HL-60 (cell line): ENCODE measurements around the gene PRSS48.
"Not testable (repeated sequence)": the region's sequence is repeated elsewhere in the genome, so short reads cannot be mapped to it uniquely, and the experiment has no call there.

ENCODE experiments used
- DNase-seq, 2 experiments: peaks; one replicate each; pipeline ENCODE4 v3.0.0-alpha.2; 2010 to 2020; ENCODE audit warnings: low read depth in 1 of 2, low spot score in 1 of 2
- H3K27ac ChIP-seq: fragments of 250-450 bp; sonication (Bioruptor Pico); replicated peaks from 2 replicates; pipeline ENCODE4 v1.5.1; 2020; ENCODE audit warnings: mild to moderate bottlenecking, moderate library complexity
- H3K27me3 ChIP-seq: fragments of 250-450 bp; sonication (Bioruptor Pico); 2 replicates; pipeline ENCODE4 v1.5.1; 2021; ENCODE audit warnings: mild to moderate bottlenecking, moderate library complexity; ENCODE audit not compliant: insufficient read depth, poor library complexity, severe bottlenecking
- H3K4me3 ChIP-seq: replicated peaks from 2 replicates; pipeline ENCODE4 v1.5.1; 2011; ENCODE audit warnings: mild to moderate bottlenecking, control low read depth, low read length; ENCODE audit not compliant: insufficient read depth
- CTCF ChIP-seq: IDR thresholded peaks from one replicate; pipeline ENCODE4 v1.5.1; 2011; ENCODE audit warnings: low read length, control low read depth, inconsistent platforms; ENCODE audit not compliant: insufficient read depth
- GABPA ChIP-seq: IDR thresholded peaks from 2 replicates; pipeline ENCODE4 v1.6.1; 2012; ENCODE audit warnings: low read depth
- POLR2AphosphoS5 ChIP-seq: IDR thresholded peaks from 2 replicates; pipeline ENCODE4 v1.6.1; 2012; ENCODE audit warnings: low read depth
- REST ChIP-seq: IDR thresholded peaks from 2 replicates; pipeline ENCODE4 v1.6.1; 2012; ENCODE audit warnings: low read depth; ENCODE audit not compliant: insufficient replicate concordance
- SPI1 ChIP-seq: IDR thresholded peaks from 2 replicates; pipeline ENCODE4 v1.6.1; 2012; ENCODE audit warnings: low read depth, mild to moderate bottlenecking, borderline replicate concordance

Gene PRSS48

GRCh38 chr4:151250706-151251105 lies 26.3 kb upstream of the PRSS48 start:
- TF ChIP-seq POLR2AphosphoS5 = no peak
- TF ChIP-seq REST = no peak
- TF ChIP-seq SPI1 = no peak
- TF ChIP-seq CTCF = no peak
- TF ChIP-seq GABPA = no peak
- Histone ChIP-seq H3K27ac (no peak overlapping the region), H3K27me3 (peaks cover 2% of the 10 kb centered on the region), H3K4me3 (no peak overlapping the region)
- no peak for DNase-seq

GRCh38 chr4:151251603-151252304 lies 25.2 kb upstream of the PRSS48 start:
- TF ChIP-seq CTCF (no peak), GABPA (no peak), POLR2AphosphoS5 (no peak), REST (no peak), SPI1 (no peak)
- Histone ChIP-seq H3K4me3 (no peak overlapping the region), H3K27me3 (no peaks in the 10 kb centered on the region), H3K27ac (no peak overlapping the region)
- no peak for DNase-seq

- H3K27me3 ChIP-seq, DNase-seq, H3K27ac ChIP-seq, H3K4me3 ChIP-seq: not testable (repeated sequence)
These were observed 21.7 kb upstream of the PRSS48 start for GRCh38 chr4:151255226-151255625.

- not testable (repeated sequence) for H3K27ac ChIP-seq, DNase-seq, H3K27me3 ChIP-seq, H3K4me3 ChIP-seq
These were observed 21.3 kb upstream of the PRSS48 start for GRCh38 chr4:151255680-151256079.

- Histone ChIP-seq H3K4me3 (no peak overlapping the region), H3K27ac (no peak overlapping the region), H3K27me3 (no peaks in the 10 kb centered on the region)
- DNase-seq = no peak
- no peak for TF ChIP-seq REST
- no peak for TF ChIP-seq CTCF
- no peak for TF ChIP-seq SPI1
- no peak for TF ChIP-seq POLR2AphosphoS5
- TF ChIP-seq GABPA = no peak
These were observed 20.8 kb upstream of the PRSS48 start for GRCh38 chr4:151256134-151256533.
